Left lung (tissue), 10 donors: Measurements from ENCODE around the gene GSTM1. TPM values are rescaled to one million over a fixed set of nuclear protein-coding genes. Genes with fewer than 3 reads are reported as not detected.

Experiments used
- ATAC-seq: fragments of 200-7000 bp; cut with Tn5 transposase; one replicate; pipeline ENCODE4 v1.9.1; 2020; ENCODE audit warnings: moderate library complexity
- DNase-seq, 4 donors: peaks; one replicate each; pipeline ENCODE4 v3.0.0-alpha.2; 2013 to 2020
- H3K27ac ChIP-seq, 2 donors: fragments of 200-600 bp; sonication (generic) in 1 of 2; one replicate each; pipeline versions ENCODE4 v1.5.0 to v1.8.0; 2020 to 2021
- H3K27me3 ChIP-seq, 2 donors: fragments of 200-600 bp; sonication (generic) in 1 of 2; one replicate each; pipeline versions ENCODE4 v1.5.0 to v1.8.0; 2020 to 2021
- H3K36me3 ChIP-seq, 2 donors: fragments of 200-600 bp; sonication (generic) in 1 of 2; one replicate each; pipeline versions ENCODE4 v1.5.0 to v1.8.0; 2020 to 2021
- H3K4me1 ChIP-seq, 2 donors: fragments of 200-600 bp; one replicate each; pipeline ENCODE4 v1.8.0; 2021
- H3K4me3 ChIP-seq, 2 donors: fragments of 200-600 bp; sonication (generic) in 1 of 2; one replicate each; pipeline versions ENCODE4 v1.5.0 to v1.8.0; 2020 to 2021; ENCODE audit warnings: mild to moderate bottlenecking in 1 of 2
- H3K9me3 ChIP-seq, 2 donors: fragments of 200-600 bp; sonication (generic) in 1 of 2; one replicate each; pipeline versions ENCODE4 v1.5.0 to v1.8.0; 2020 to 2021
- intact Hi-C, 2 donors: fragments of 100-400 bp; cut with DNase I; formaldehyde crosslinking; loops; one replicate each; pipeline versions ENCODE4 v1.11.2 to v1.14.2; 2022
- polyA plus RNA-seq, 6 donors: library from polyadenylated mRNA; unstranded; fragments of 120-200 nt; gene quantifications; one replicate each; pipeline ENCODE4 v1.2.1, GENCODE V29; 2013; ENCODE audit not compliant: insufficient read length in 6 of 6
- total RNA-seq, 2 donors: library from RNA; stranded (reverse); fragmentation: NEBNext Ultra II Directional; extraction: Animal tissue kit (Norgen Biotek cat#: 25700); gene quantifications; one replicate each; pipeline ENCODE4 v1.2.1, GENCODE V29; 2021
- TF ChIP-seq, protein P1 (sequence below), 2 donors: fragments of 200-600 bp; sonication (generic) in 1 of 2; IDR thresholded peaks; one replicate each; pipeline versions ENCODE4 v1.5.0 to v1.8.0; 2021; ENCODE audit warnings: antibody characterized with exemption in 2 of 2
- donor health status: DM: no; HTN: yes; CAD: no.
- donor health status: DM: no; HTN: no; CAD: no.

GSTM1 gene
- total and polyA plus RNA-seq, 8 donors = 1.7 to 165 (median 96.2) TPM; not detected in 1

DNA sequence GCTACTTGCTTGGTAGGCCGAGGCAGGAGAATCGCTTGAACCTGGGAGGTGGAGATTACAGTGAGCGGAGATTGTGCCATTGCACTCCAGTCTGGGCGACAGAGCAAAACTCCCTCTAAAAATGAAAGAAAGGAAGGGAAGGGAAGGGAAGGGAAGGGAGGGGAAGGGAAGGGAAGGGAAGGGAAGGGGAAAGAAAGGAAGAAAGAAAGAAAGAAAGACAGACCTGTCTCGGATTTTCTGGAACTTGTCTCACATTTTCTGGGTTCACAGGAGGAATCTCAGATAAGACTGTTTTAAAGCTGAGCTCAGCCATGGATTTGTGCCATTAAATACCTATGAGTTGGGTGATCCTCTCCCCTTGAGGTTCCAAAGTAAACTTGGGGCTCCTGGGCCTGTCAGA, 37.3 kb downstream of the GSTM1 start:
- Histone ChIP-seq H3K27ac (no peak overlapping the region), H3K9me3 (no peaks in the 10 kb centered on the region), H3K27me3 (no peaks in the 10 kb centered on the region), H3K36me3 (no peaks in the 10 kb centered on the region), H3K4me1 (no peaks in the 10 kb centered on the region), H3K4me3 (no peak overlapping the region)
- intact Hi-C loops = no loop called here
- TF ChIP-seq, protein P1, sequence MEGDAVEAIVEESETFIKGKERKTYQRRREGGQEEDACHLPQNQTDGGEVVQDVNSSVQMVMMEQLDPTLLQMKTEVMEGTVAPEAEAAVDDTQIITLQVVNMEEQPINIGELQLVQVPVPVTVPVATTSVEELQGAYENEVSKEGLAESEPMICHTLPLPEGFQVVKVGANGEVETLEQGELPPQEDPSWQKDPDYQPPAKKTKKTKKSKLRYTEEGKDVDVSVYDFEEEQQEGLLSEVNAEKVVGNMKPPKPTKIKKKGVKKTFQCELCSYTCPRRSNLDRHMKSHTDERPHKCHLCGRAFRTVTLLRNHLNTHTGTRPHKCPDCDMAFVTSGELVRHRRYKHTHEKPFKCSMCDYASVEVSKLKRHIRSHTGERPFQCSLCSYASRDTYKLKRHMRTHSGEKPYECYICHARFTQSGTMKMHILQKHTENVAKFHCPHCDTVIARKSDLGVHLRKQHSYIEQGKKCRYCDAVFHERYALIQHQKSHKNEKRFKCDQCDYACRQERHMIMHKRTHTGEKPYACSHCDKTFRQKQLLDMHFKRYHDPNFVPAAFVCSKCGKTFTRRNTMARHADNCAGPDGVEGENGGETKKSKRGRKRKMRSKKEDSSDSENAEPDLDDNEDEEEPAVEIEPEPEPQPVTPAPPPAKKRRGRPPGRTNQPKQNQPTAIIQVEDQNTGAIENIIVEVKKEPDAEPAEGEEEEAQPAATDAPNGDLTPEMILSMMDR (IDR thresholded peaks at IDR 0.05) = no peak
- ATAC-seq (no peak), DNase-seq (no peak)

DNA sequence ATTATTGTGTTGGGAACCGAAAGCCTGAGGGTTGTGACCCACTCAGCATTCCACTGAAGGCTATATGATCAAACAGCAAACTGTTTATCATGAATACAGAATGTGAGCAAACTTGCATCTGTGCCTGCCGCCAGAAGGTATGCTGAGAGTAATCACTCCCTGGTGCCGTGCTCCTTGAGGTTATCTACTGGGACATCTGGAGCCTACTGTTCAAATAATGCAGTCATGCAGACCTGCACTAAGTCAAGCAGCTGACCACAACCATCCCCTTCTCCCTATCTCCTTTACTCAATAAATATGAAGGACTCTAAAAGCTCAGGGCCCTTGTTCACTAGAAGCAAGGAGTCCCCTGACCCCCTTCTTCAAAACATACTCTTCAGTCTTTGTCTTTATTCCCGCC, 37.9 kb downstream of the GSTM1 start:
- ATAC-seq = no peak
- no peaks in the 10 kb centered on the region for H3K36me3 ChIP-seq
- no peak overlapping the region for H3K4me3 ChIP-seq
- no peak for DNase-seq
- TF ChIP-seq, protein P1 (IDR thresholded peaks at IDR 0.05) = no peak
- H3K27me3 ChIP-seq = no peaks in the 10 kb centered on the region
- no peak overlapping the region for H3K27ac ChIP-seq
- H3K9me3 ChIP-seq = no peaks in the 10 kb centered on the region
- intact Hi-C loops = no loop called here
- H3K4me1 ChIP-seq = no peaks in the 10 kb centered on the region

DNA sequence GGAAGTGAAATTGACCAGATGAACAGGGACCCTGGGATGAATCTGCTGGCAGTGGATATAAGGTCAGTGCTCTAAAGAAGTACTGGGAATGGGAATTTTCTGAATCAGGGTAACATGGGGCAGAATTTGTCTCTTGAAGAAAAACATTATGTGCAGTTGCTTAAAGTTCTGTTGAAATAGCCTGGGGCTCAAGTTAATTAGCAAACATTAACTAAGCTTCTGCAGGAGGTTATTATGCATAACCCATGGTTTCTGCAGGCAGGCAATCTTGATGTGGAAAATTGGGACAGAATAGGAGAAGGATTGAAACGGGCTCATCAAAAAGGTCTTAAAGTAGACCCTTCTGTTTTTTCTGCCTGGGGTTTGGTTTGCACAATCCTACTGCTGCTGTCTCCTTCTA, 38.4 kb downstream of the GSTM1 start:
- intact Hi-C loops = no loop called here
- no peak for DNase-seq
- Histone ChIP-seq H3K27ac (no peak overlapping the region), H3K9me3 (no peaks in the 10 kb centered on the region), H3K4me3 (no peak overlapping the region), H3K36me3 (no peaks in the 10 kb centered on the region), H3K4me1 (no peaks in the 10 kb centered on the region), H3K27me3 (no peaks in the 10 kb centered on the region)
- TF ChIP-seq, protein P1 (IDR thresholded peaks at IDR 0.05) = no peak
- ATAC-seq = no peak

DNA sequence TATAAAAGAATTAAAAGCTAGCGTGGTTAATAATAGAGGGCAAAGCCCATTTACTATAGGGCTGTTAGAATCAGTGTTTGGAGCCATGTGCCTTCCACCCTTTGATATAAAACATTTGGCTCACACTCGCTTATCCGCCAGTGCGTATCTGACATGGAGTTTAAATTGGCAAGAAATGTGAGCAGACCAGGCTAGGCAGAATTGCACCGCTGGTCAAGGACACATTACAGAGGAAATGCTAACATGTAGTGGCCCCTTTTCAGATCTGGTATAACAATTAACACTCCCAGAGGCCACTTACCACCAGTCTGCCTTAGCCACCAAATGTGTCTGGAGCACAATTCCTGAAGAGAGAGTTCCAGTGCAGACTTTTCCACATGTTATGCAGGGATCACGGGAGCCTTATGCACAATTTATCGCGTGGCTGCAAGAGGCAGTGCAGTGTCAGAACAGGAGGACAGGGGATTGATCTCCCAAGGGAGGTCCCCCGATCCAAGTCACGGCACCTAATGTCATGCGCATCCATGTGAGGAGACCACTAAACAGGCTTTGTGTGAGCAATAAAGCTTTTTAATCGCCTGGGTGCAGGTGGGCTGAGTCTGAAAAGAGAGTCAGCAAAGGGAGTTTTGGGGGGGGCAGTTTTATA, 39.2 kb downstream of the GSTM1 start:
- DNase-seq = no peak
- ATAC-seq = no peak
- H3K27ac ChIP-seq = no peak overlapping the region
- H3K4me3 ChIP-seq = no peak overlapping the region
- H3K9me3 ChIP-seq = no peaks in the 10 kb centered on the region
- TF ChIP-seq, protein P1 (IDR thresholded peaks at IDR 0.05) = no peak
- no peaks in the 10 kb centered on the region for H3K36me3 ChIP-seq
- no peaks in the 10 kb centered on the region for H3K4me1 ChIP-seq
- H3K27me3 ChIP-seq = no peaks in the 10 kb centered on the region
- intact Hi-C loops = no loop called here

DNA sequence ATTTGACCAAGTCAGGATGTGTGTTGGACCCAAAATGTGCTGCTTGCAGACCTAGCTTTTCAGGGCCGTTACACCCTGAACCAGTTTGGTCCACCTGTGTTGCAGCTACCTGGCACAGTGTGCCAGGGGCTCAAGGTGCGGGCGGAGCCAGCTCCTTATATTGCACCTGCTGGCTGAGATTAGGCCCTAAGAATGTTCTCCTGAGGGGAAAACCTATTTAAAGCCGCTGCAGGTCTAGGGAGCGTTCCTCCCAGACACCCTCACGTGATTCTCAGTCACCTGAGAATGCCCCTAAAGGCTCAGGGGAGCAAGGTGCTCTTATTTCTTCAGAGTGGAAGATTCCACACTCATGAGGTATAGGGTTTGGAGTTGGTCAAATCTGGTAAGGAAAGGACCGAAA, 41.3 kb downstream of the GSTM1 start:
- H3K9me3 ChIP-seq = no peaks in the 10 kb centered on the region
- H3K36me3 ChIP-seq = no peaks in the 10 kb centered on the region
- no peaks in the 10 kb centered on the region for H3K27me3 ChIP-seq
- peak in 1 of 4 donors; percentile 41 for DNase-seq
- no peaks in the 10 kb centered on the region for H3K4me1 ChIP-seq
- no peak overlapping the region for H3K27ac ChIP-seq
- no peak overlapping the region for H3K4me3 ChIP-seq
- ATAC-seq = no peak
- TF ChIP-seq, protein P1 (IDR thresholded peaks at IDR 0.05) = no peak
- intact Hi-C loops = no loop called here
